Stimulated activated CD4-positive, alpha-beta T cell treated with anti-CD3 and anti-CD28 coated beads, TNF-alpha, amount 100 ng/mL, for 4 hours (primary cell): ENCODE results near the gene TSPAN11.
"Not testable (repeated sequence)": the region's sequence is repeated elsewhere in the genome, so short reads cannot be mapped to it uniquely, and the experiment has no call there.

Source experiments
- DNase-seq, 3 experiments: peaks; one replicate each; pipeline ENCODE4 v3.0.0-alpha.2; 2020; ENCODE audit warnings: low read depth in 3 of 3

Gene TSPAN11, protein sequence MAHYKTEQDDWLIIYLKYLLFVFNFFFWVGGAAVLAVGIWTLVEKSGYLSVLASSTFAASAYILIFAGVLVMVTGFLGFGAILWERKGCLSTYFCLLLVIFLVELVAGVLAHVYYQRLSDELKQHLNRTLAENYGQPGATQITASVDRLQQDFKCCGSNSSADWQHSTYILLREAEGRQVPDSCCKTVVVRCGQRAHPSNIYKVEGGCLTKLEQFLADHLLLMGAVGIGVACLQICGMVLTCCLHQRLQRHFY

DNA sequence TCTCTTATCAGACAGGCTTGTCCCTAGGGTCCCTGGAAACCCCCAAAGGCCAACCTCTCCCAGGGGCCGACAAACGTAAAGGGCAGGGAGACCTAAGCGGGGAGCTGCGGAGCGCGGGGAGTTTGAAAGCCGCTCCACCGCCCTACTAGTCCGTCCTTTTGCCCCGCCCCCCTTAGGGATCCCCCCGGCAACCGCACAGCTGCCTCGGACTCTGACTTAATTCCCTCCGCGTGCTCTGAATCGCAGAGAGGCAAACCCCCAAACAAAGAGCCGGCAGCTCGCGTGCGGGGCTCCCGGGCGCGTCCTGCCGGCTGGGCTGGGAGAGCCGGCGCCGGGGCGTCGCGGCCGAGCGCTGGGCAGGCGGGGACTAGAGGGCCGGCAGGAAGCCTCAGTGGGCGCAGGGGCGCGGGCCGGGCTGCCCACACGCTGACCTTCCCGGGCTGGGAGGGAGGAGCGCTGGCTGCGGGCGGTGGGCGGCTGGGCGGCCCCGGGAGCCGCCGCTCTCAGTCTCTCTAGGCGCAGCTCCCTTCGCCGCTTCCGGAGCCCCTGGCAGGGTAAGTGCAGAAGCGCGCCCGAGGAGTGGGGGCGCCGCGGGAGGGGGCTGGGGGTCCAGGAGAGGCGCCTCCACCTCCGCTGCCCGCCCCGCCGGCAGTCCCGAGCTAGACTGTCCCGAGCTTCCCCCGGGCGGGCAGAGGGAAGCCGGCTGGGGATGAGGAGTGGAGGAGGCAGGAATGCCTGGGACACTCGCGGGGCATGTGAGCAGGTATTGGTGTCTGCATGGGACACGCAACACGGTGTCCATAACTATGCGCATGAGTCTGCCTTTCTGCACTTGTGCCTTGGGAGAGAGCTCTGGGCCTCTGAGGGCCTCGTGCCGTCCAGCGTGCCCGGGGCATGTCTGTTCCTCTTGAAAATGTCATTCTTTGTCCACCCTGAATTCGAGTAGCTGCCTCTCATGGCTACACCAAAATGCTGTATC lies at the start of gene TSPAN11:
Gene TSPAN11 (plus strand): TSS at position 506 of the 979 bp plus-strand sequence. CDS start 27,244 bp downstream, outside the sequence.
- DNase-seq: no peak

DNA sequence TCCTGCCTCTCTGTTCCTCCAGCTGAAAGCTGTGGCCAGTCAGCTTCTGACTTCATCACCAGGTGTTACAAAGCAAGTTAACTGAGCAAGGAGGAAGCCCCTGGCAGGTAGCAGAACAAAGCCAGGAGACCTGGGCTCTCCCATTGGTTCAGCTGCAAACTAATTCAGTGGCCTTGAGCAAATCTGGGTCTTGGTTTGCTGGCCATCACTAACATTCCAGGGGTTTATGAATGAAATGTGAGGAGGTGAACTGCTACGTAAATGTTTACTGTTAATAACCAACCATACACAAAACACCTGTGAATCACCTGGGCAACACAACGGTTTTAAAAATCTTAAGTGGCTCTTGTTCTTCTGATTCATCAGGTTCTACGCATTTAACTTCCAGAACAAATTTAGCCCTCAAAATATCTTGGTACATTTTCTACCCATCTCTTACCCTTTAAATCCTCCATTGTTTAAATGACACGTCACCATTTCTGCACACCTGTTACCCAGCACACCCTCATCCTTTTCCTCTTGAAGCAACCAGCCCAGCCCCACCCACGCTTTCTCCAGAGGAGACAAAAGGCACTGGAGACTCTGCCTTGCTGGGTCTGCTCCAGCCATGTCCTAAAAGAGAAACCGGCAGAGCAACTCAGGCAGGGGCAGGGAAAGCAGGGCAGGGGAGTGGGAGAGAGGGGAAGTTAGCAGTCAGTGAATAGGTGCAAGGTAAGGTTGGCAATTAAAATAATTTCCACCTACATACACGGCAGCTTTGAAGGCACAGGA lies 49.3 kb upstream of the TSPAN11 start:
- no peak for DNase-seq

DNA sequence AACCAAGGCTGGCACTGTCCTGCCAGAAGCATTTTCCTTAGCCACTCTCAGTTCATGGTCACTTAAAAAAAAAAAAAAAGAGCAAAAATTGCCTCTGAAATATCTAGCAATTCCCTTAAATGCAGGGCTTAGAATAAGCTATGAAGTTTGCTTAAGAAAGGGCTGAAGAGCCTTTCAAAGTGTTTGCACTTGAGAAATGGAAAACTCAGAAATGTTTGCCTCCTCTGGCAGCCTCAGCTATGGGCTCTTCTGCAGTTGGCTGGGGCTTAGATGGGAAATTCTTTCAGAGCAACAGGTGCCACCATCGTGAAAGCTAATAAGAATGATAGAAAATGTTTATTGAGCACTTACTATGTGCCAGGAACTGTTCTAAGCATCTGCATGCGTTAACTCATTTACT lies 48.5 kb upstream of the TSPAN11 start:
- no peak for DNase-seq

DNA sequence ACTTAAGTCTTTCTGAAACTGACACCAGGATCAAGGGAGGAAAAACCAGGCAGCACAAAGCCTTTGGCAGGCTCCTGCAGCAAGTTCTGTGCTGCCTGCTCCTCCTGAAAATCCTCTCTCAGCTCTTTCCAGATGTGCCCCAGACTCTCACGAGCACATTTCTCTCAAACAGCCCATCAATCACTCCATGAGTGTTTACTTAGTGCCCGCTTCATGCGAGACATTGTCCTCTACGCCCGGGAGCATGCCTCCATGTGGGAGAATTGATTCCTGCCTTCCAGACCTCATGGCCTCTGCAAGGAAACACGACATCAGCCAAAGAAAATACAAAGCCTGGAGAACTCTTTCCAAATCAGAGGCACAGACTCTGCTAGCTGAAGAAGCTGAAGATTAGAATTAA lies 46.5 kb upstream of the TSPAN11 start:
- DNase-seq: no peak

- DNase-seq: no peak
These were observed 45.7 kb upstream of the TSPAN11 start for GRCh38 chr12:30880813-30881212.

DNA sequence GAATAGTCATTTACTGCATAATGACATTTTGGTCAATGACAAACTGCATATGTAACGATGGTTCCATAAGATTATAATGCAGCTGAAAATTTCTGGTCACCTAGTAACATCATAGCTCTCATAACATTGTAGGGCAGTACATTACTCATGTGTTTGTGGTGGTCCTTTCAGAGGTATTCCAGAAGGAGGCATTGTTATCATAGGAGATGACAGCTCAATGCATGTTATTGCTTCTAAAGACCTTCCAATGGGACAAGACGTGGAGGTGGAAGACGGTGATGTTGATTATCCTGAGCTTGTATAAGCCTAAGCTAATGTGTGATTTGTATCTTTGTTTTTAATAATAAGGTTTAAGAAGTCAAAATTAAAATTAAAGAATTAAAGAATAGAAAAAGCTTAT lies 43.8 kb upstream of the TSPAN11 start:
- no peak for DNase-seq

DNA sequence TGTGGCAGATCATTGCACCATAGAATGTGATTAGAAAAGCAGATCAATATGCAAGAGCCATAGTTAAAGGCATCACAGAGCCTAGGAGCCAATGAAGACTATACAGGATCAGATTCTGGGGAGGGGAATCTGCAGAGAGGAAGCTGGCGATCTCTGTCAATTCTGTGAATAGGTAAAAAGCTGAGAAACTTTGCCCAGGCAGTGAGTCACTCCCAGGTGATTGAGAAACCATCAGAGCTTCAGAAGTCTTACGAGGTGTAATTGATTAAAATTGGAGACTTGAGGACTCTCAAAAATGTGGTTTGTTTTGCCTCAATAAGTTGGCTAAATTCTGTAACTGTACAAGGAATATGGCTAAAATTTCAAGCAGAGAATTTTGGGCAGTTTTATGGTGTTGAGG lies 41.7 kb upstream of the TSPAN11 start:
- no peak for DNase-seq

GRCh38 chr12:30885321-30885720 lies 41.2 kb upstream of the TSPAN11 start:
- no peak for DNase-seq

GRCh38 chr12:30887226-30887625 lies 39.3 kb upstream of the TSPAN11 start:
- no peak for DNase-seq

- DNase-seq: no peak
These were observed 38.3 kb upstream of the TSPAN11 start for GRCh38 chr12:30888241-30888640.

GRCh38 chr12:30894531-30894930 lies 32.0 kb upstream of the TSPAN11 start:
- not testable (repeated sequence) for DNase-seq

DNA sequence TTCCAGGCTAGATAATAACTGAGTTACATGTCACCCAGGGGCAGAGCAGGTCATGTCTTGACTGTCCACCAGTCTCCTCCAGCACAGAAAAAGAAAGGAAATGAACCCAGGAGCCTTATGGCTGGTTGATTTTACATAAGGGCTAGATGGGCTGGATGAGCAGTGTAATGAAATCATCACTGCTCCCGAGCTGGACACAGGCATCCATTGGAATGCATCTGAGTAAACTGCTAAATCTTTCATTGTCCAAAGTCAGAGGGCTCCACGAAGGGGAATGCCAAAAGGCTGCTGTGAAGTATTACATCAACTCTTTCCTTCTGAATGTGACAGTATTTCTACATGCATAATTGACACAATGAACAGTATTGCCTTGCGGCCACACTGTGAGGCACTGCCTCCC lies 30.1 kb upstream of the TSPAN11 start:
- DNase-seq: no peak

- no peak for DNase-seq
These were observed 27.7 kb upstream of the TSPAN11 start for GRCh38 chr12:30898846-30899245.

DNA sequence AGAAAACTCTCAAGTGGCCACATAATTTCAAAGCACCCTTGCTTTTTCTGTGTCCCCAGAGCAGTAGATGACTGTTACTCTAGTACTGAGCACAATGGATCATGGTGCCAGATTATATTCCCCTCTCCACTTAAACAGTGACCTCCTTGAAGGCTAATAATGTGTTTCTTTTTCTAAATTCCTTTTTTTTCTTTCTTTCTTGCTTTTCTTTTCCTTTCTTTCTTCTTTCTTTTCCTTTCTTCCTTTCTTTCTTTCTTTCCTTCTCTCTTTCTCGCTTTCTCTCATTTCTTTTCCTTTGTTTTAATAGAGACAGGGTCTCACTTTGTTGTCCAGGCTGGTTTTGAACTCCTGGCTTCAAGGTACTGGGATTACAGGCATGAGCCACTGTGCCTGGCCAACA lies 26.2 kb upstream of the TSPAN11 start:
- no peak for DNase-seq

DNA sequence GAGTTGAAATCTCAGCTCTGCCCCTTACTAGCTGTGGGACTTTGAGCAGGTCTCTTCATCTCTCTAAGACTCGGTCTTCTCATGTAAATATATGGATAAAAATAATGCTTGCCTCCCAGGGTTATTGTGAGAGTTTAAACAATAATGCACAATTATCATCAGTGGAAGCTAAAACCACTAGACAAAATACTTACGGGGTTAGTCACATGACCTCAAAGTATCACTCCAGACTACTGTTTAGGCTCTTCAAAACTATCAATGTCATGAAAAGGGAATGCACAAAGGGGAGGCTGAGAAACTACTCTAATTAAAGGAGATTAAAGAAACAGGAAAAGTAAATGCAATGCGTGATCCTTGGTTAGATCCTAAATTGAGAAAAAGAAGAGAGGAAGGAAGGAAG lies 24.5 kb upstream of the TSPAN11 start:
- no peak for DNase-seq

GRCh38 chr12:30902596-30902995 lies 24.0 kb upstream of the TSPAN11 start:
- DNase-seq: no peak

GRCh38 chr12:30905463-30906009 lies 21.0 kb upstream of the TSPAN11 start:
- DNase-seq: no peak

- no peak for DNase-seq
These were observed 18.3 kb upstream of the TSPAN11 start for GRCh38 chr12:30908076-30908721.

GRCh38 chr12:30908722-30909348 lies 17.7 kb upstream of the TSPAN11 start:
- DNase-seq: no peak

- DNase-seq: no peak
These were observed 17.1 kb upstream of the TSPAN11 start for GRCh38 chr12:30909349-30910037.

GRCh38 chr12:30910038-30910350 lies 16.6 kb upstream of the TSPAN11 start:
- DNase-seq: no peak
